ENCODE data around the gene TMEM185A. TPM values are rescaled to one million over a fixed set of nuclear protein-coding genes. Genes with fewer than 3 reads are reported as not detected.
"Not testable (repeated sequence)": the region's sequence is repeated elsewhere in the genome, so short reads cannot be mapped to it uniquely, and the experiment has no call there.

TMEM185A gene
- total RNA-seq, 2 experiments from 2014 or later = 6.3 to 7.2 TPM

- H3K9me3 Mint-ChIP-seq = no peaks in the 10 kb centered on the region
- intact Hi-C loops (cut with DNase I, micrococcal nuclease) = loop anchor here in 1 of 2 experiments (5.0 to 10.0 kb wide), 2 partner anchors 128 to 195 kb away; no protein-coding TSS in a partner anchor
- Histone ChIP-seq H3K27me3 (ENCODE audit: control insufficient read depth in 1 of 2, insufficient read depth in 2 of 2, low read length in 2 of 2) (no peaks in the 10 kb centered on the region), H3K9me3 (ENCODE audit: control insufficient read depth in 1 of 2, insufficient read depth in 1 of 2, low read length in 2 of 2) (no peaks in the 10 kb centered on the region), H3K4me1 (ENCODE audit: insufficient read depth, low read length) (peaks cover 25% of the 10 kb centered on the region), H3K36me3 (ENCODE audit: insufficient read depth, low read length) (no peaks in the 10 kb centered on the region), H3K4me3 (ENCODE audit: low read length) (no peak overlapping the region), H3K27ac (ENCODE audit: low read depth in 1 of 2, low read length in 2 of 2) (no peak overlapping the region)
- ChIA-PET POLR2A (no interaction called here), CTCF (no interaction called here)
- ATAC-seq (ENCODE audit: poor library complexity) (no peak), DNase-seq (no peak)
- H3K4me1 Mint-ChIP-seq (ENCODE audit: low read depth) = peaks cover 56% of the 10 kb centered on the region
- TF ChIP-seq CTCF (IDR thresholded peaks at IDR 0.05) = no peak
- peak overlapping the region; percentile 86 for H3K27ac Mint-ChIP-seq
- H3K36me3 Mint-ChIP-seq (ENCODE audit: low read depth) = peaks cover 5% of the 10 kb centered on the region
- no peaks in the 10 kb centered on the region for H3K27me3 Mint-ChIP-seq
- H3K4me3 Mint-ChIP-seq = peak overlapping the region; percentile 95
These were observed 1.7 kb downstream of the TMEM185A start for GRCh38 chrX:149629730-149630387.

GRCh38 chrX:149628768-149629167 is 2.8 kb downstream of the TMEM185A start:
- H3K4me3 Mint-ChIP-seq = peak overlapping the region; percentile 38
- Histone ChIP-seq H3K36me3 (ENCODE audit: insufficient read depth, low read length) (no peaks in the 10 kb centered on the region), H3K27me3 (ENCODE audit: control insufficient read depth in 1 of 2, insufficient read depth in 2 of 2, low read length in 2 of 2) (no peaks in the 10 kb centered on the region), H3K4me3 (ENCODE audit: low read length) (no peak overlapping the region), H3K4me1 (ENCODE audit: insufficient read depth, low read length) (peaks cover 25% of the 10 kb centered on the region), H3K9me3 (ENCODE audit: control insufficient read depth in 1 of 2, insufficient read depth in 1 of 2, low read length in 2 of 2) (no peaks in the 10 kb centered on the region), H3K27ac (ENCODE audit: low read depth in 1 of 2, low read length in 2 of 2) (no peak overlapping the region)
- H3K36me3 Mint-ChIP-seq (ENCODE audit: low read depth) = peaks cover 5% of the 10 kb centered on the region
- H3K27me3 Mint-ChIP-seq = no peaks in the 10 kb centered on the region
- ChIA-PET POLR2A (no interaction called here), CTCF (no interaction called here)
- no peak for TF ChIP-seq CTCF (IDR thresholded peaks at IDR 0.05)
- H3K27ac Mint-ChIP-seq = no peak overlapping the region
- intact Hi-C loops (cut with DNase I, micrococcal nuclease) = loop anchor here in 1 of 2 experiments (5.0 to 10.0 kb wide), 2 partner anchors 126 to 196 kb away; no protein-coding TSS in a partner anchor
- DNase-seq (no peak), ATAC-seq (ENCODE audit: poor library complexity) (no peak)
- peaks cover 63% of the 10 kb centered on the region for H3K4me1 Mint-ChIP-seq (ENCODE audit: low read depth)
- no peaks in the 10 kb centered on the region for H3K9me3 Mint-ChIP-seq

GRCh38 chrX:149628280-149628679 is 3.3 kb downstream of the TMEM185A start:
- no peak overlapping the region for H3K27ac Mint-ChIP-seq
- H3K4me1 ChIP-seq (ENCODE audit: insufficient read depth, low read length) = peaks cover 25% of the 10 kb centered on the region
- ChIA-PET CTCF (no interaction called here), POLR2A (no interaction called here)
- DNase-seq = no peak
- intact Hi-C loops (cut with DNase I, micrococcal nuclease) = loop anchor here in 1 of 2 experiments (5.0 to 10.0 kb wide), 2 partner anchors 126 to 197 kb away; no protein-coding TSS in a partner anchor
- H3K4me3 Mint-ChIP-seq = no peak overlapping the region
- no peaks in the 10 kb centered on the region for H3K36me3 ChIP-seq (ENCODE audit: insufficient read depth, low read length)
- H3K27me3 Mint-ChIP-seq = no peaks in the 10 kb centered on the region
- no peak for ATAC-seq (ENCODE audit: poor library complexity)
- TF ChIP-seq CTCF (IDR thresholded peaks at IDR 0.05) = no peak
- H3K27me3 ChIP-seq (ENCODE audit: control insufficient read depth in 1 of 2, insufficient read depth in 2 of 2, low read length in 2 of 2) = no peaks in the 10 kb centered on the region
- H3K9me3 ChIP-seq (ENCODE audit: control insufficient read depth in 1 of 2, insufficient read depth in 1 of 2, low read length in 2 of 2) = no peaks in the 10 kb centered on the region
- no peaks in the 10 kb centered on the region for H3K9me3 Mint-ChIP-seq
- no peak overlapping the region for H3K27ac ChIP-seq (ENCODE audit: low read depth in 1 of 2, low read length in 2 of 2)
- H3K36me3 Mint-ChIP-seq (ENCODE audit: low read depth) = peaks cover 5% of the 10 kb centered on the region
- H3K4me3 ChIP-seq (ENCODE audit: low read length) = no peak overlapping the region
- H3K4me1 Mint-ChIP-seq (ENCODE audit: low read depth) = peaks cover 64% of the 10 kb centered on the region

GRCh38 chrX:149626829-149627228 is 4.8 kb downstream of the TMEM185A start:
- H3K36me3 Mint-ChIP-seq (ENCODE audit: low read depth); DNase-seq; H3K27ac ChIP-seq (ENCODE audit: low read depth in 1 of 2, low read length in 2 of 2); H3K9me3 Mint-ChIP-seq; CTCF ChIA-PET; POLR2A ChIA-PET; ATAC-seq (ENCODE audit: poor library complexity); H3K27me3 ChIP-seq (ENCODE audit: control insufficient read depth in 1 of 2, insufficient read depth in 2 of 2, low read length in 2 of 2); H3K9me3 ChIP-seq (ENCODE audit: control insufficient read depth in 1 of 2, insufficient read depth in 1 of 2, low read length in 2 of 2); H3K27me3 Mint-ChIP-seq; H3K36me3 ChIP-seq (ENCODE audit: insufficient read depth, low read length); H3K4me3 ChIP-seq (ENCODE audit: low read length); H3K4me3 Mint-ChIP-seq; H3K27ac Mint-ChIP-seq: not testable (repeated sequence)
- H3K4me1 ChIP-seq (ENCODE audit: insufficient read depth, low read length) = peaks cover 20% of the 10 kb centered on the region
- peaks cover 67% of the 10 kb centered on the region for H3K4me1 Mint-ChIP-seq (ENCODE audit: low read depth)
- intact Hi-C loops (cut with DNase I, micrococcal nuclease) = loop anchor here in 1 of 2 experiments (5.0 to 10.0 kb wide), 2 partner anchors 125 to 198 kb away; no protein-coding TSS in a partner anchor

- H3K36me3 ChIP-seq (ENCODE audit: insufficient read depth, low read length); H3K27ac ChIP-seq (ENCODE audit: low read depth in 1 of 2, low read length in 2 of 2); DNase-seq; ATAC-seq (ENCODE audit: poor library complexity); H3K9me3 Mint-ChIP-seq; H3K27me3 Mint-ChIP-seq; H3K27ac Mint-ChIP-seq; H3K9me3 ChIP-seq (ENCODE audit: control insufficient read depth in 1 of 2, insufficient read depth in 1 of 2, low read length in 2 of 2); H3K4me3 Mint-ChIP-seq; H3K36me3 Mint-ChIP-seq (ENCODE audit: low read depth); H3K4me1 ChIP-seq (ENCODE audit: insufficient read depth, low read length); CTCF ChIA-PET; H3K27me3 ChIP-seq (ENCODE audit: control insufficient read depth in 1 of 2, insufficient read depth in 2 of 2, low read length in 2 of 2); POLR2A ChIA-PET; H3K4me3 ChIP-seq (ENCODE audit: low read length): not testable (repeated sequence)
- intact Hi-C loops (cut with DNase I, micrococcal nuclease) = loop anchor here in 1 of 2 experiments (10.0 kb wide), 1 partner anchor 205 kb away; no protein-coding TSS in a partner anchor
- H3K4me1 Mint-ChIP-seq (ENCODE audit: low read depth) = peaks cover 29% of the 10 kb centered on the region
These were observed 11.9 kb downstream of the TMEM185A start for GRCh38 chrX:149619662-149620061.

Data from CD4-positive, alpha-beta T cell (primary cell).